HL-60 (cell line): ENCODE data around the gene KCNG2.

ENCODE experiments used
- DNase-seq, 2 experiments: peaks; one replicate each; pipeline ENCODE4 v3.0.0-alpha.2; 2010 to 2020; ENCODE audit warnings: low read depth in 1 of 2, low spot score in 1 of 2
- H3K27ac ChIP-seq: fragments of 250-450 bp; sonication (Bioruptor Pico); replicated peaks from 2 replicates; pipeline ENCODE4 v1.5.1; 2020; ENCODE audit warnings: mild to moderate bottlenecking, moderate library complexity
- H3K27me3 ChIP-seq: fragments of 250-450 bp; sonication (Bioruptor Pico); 2 replicates; pipeline ENCODE4 v1.5.1; 2021; ENCODE audit warnings: mild to moderate bottlenecking, moderate library complexity; ENCODE audit not compliant: insufficient read depth, poor library complexity, severe bottlenecking
- H3K4me3 ChIP-seq: replicated peaks from 2 replicates; pipeline ENCODE4 v1.5.1; 2011; ENCODE audit warnings: mild to moderate bottlenecking, control low read depth, low read length; ENCODE audit not compliant: insufficient read depth
- CTCF ChIP-seq: IDR thresholded peaks from one replicate; pipeline ENCODE4 v1.5.1; 2011; ENCODE audit warnings: low read length, control low read depth, inconsistent platforms; ENCODE audit not compliant: insufficient read depth
- GABPA ChIP-seq: IDR thresholded peaks from 2 replicates; pipeline ENCODE4 v1.6.1; 2012; ENCODE audit warnings: low read depth
- POLR2AphosphoS5 ChIP-seq: IDR thresholded peaks from 2 replicates; pipeline ENCODE4 v1.6.1; 2012; ENCODE audit warnings: low read depth
- REST ChIP-seq: IDR thresholded peaks from 2 replicates; pipeline ENCODE4 v1.6.1; 2012; ENCODE audit warnings: low read depth; ENCODE audit not compliant: insufficient replicate concordance
- SPI1 ChIP-seq: IDR thresholded peaks from 2 replicates; pipeline ENCODE4 v1.6.1; 2012; ENCODE audit warnings: low read depth, mild to moderate bottlenecking, borderline replicate concordance

KCNG2 gene

GRCh38 chr18:79772865-79773696, 24.7 kb upstream of the KCNG2 start:
- H3K27me3 ChIP-seq = no peaks in the 10 kb centered on the region
- no peak for DNase-seq
- TF ChIP-seq REST (no peak), POLR2AphosphoS5 (no peak), SPI1 (no peak), GABPA (no peak), CTCF (no peak)
- H3K27ac ChIP-seq = no peak overlapping the region
- no peak overlapping the region for H3K4me3 ChIP-seq

- Histone ChIP-seq H3K27ac (no peak overlapping the region), H3K27me3 (no peaks in the 10 kb centered on the region), H3K4me3 (no peak overlapping the region)
- TF ChIP-seq GABPA (no peak), POLR2AphosphoS5 (no peak), SPI1 (no peak), CTCF (no peak)
- DNase-seq = no peak
These were observed 23.6 kb upstream of the KCNG2 start for GRCh38 chr18:79774111-79774510.

- DNase-seq = no peak
- no peak overlapping the region for H3K27ac ChIP-seq
- H3K4me3 ChIP-seq = no peak overlapping the region
- no peaks in the 10 kb centered on the region for H3K27me3 ChIP-seq
- TF ChIP-seq SPI1 (no peak), CTCF (no peak)
These were observed 22.1 kb upstream of the KCNG2 start for GRCh38 chr18:79775441-79776221.

GRCh38 chr18:79776674-79777073, 21.1 kb upstream of the KCNG2 start:
- H3K27me3 ChIP-seq = no peaks in the 10 kb centered on the region
- no peak overlapping the region for H3K4me3 ChIP-seq
- TF ChIP-seq POLR2AphosphoS5 (no peak), REST (no peak), GABPA (no peak), SPI1 (no peak), CTCF (no peak)
- H3K27ac ChIP-seq = no peak overlapping the region
- no peak for DNase-seq
